CD4-positive, alpha-beta T cell treated with Interleukin-12 subunit alpha and Interleukin-12 subunit beta, for 1 hour (primary cell): ENCODE results near the gene ZSWIM7.

Source experiments
- DNase-seq: peaks from one replicate; pipeline ENCODE4 v3.0.0-alpha.2; 2020

Gene ZSWIM7

GRCh38 chr17:15999141-15999973 is at the start of gene ZSWIM7, which contains the start of gene TTC19:
TSS of gene ZSWIM7 (minus strand) at chr17:15999704. CDS start at chr17:15999594, 110 bp downstream.
TSS of gene TTC19 (plus strand) at chr17:15999824. CDS start at chr17:15999849, 25 bp downstream.
- DNase-seq: peak; percentile 93

GRCh38 chr17:16048811-16049449 is 49.4 kb upstream of the ZSWIM7 start:
- DNase-seq: no peak

- no peak for DNase-seq
Observed at GRCh38 chr17:16046966-16047365, 47.5 kb upstream of the ZSWIM7 start.

GRCh38 chr17:16044487-16044886 is 45.0 kb upstream of the ZSWIM7 start:
- DNase-seq: no peak

- no peak for DNase-seq
Observed at GRCh38 chr17:16040710-16041251, 41.3 kb upstream of the ZSWIM7 start.

- no peak for DNase-seq
Observed at GRCh38 chr17:16037636-16038035, 38.1 kb upstream of the ZSWIM7 start.

- DNase-seq: no peak
Observed at GRCh38 chr17:16036261-16036660, 36.8 kb upstream of the ZSWIM7 start.

- DNase-seq: no peak
Observed at GRCh38 chr17:16033729-16034349, 34.3 kb upstream of the ZSWIM7 start.

GRCh38 chr17:16027708-16028584 is 28.4 kb upstream of the ZSWIM7 start:
- DNase-seq: peak; percentile 24

- DNase-seq: no peak
Observed at GRCh38 chr17:16026895-16027294, 27.4 kb upstream of the ZSWIM7 start.

- DNase-seq: no peak
Observed at GRCh38 chr17:16025202-16025601, 25.7 kb upstream of the ZSWIM7 start.

- DNase-seq: no peak
Observed at GRCh38 chr17:16023881-16024280, 24.4 kb upstream of the ZSWIM7 start.

- no peak for DNase-seq
Observed at GRCh38 chr17:16019347-16019746, 19.8 kb upstream of the ZSWIM7 start.

- no peak for DNase-seq
Observed at GRCh38 chr17:16013943-16014407, 14.5 kb upstream of the ZSWIM7 start.

- DNase-seq: no peak
Observed at GRCh38 chr17:16007439-16007838, 7.9 kb upstream of the ZSWIM7 start.

- no peak for DNase-seq
Observed at GRCh38 chr17:16005636-16006035, 6.1 kb upstream of the ZSWIM7 start.

- DNase-seq: no peak
Observed at GRCh38 chr17:16003841-16004240, 4.3 kb upstream of the ZSWIM7 start.

GRCh38 chr17:16002708-16003260 is 3.3 kb upstream of the ZSWIM7 start:
- no peak for DNase-seq

GRCh38 chr17:16001226-16001897 is 1.9 kb upstream of the ZSWIM7 start:
- no peak for DNase-seq

- no peak for DNase-seq
Observed at GRCh38 chr17:15999974-16000827, 697 bp upstream of the ZSWIM7 start.
